ENCODE data around the gene CARS2.

- TF ChIP-seq, protein P1, sequence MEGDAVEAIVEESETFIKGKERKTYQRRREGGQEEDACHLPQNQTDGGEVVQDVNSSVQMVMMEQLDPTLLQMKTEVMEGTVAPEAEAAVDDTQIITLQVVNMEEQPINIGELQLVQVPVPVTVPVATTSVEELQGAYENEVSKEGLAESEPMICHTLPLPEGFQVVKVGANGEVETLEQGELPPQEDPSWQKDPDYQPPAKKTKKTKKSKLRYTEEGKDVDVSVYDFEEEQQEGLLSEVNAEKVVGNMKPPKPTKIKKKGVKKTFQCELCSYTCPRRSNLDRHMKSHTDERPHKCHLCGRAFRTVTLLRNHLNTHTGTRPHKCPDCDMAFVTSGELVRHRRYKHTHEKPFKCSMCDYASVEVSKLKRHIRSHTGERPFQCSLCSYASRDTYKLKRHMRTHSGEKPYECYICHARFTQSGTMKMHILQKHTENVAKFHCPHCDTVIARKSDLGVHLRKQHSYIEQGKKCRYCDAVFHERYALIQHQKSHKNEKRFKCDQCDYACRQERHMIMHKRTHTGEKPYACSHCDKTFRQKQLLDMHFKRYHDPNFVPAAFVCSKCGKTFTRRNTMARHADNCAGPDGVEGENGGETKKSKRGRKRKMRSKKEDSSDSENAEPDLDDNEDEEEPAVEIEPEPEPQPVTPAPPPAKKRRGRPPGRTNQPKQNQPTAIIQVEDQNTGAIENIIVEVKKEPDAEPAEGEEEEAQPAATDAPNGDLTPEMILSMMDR (IDR thresholded peaks at IDR 0.05) = no peak
- no peak for TF ChIP-seq ZFX (IDR thresholded peaks at IDR 0.05; ENCODE audit: borderline replicate concordance)
Observed at GRCh38 chr13:110637275-110637674, 68.6 kb downstream of the CARS2 start.

Measured in 22Rv1 (cell line).